ENCODE data around the gene NEMP1. TPM values are rescaled to one million over a fixed set of nuclear protein-coding genes. Genes with fewer than 3 reads are reported as not detected.
"Not testable (repeated sequence)": the region's sequence is repeated elsewhere in the genome, so short reads cannot be mapped to it uniquely, and the experiment has no call there.

NEMP1 gene
- total RNA-seq, 4 donors from 2014 or later, result 7.0 to 9.2 (median 7.9) TPM

- WGBS, 2 donors, result 0 to 1% methylated on average over 14 of the region's 14 CpGs
- intact Hi-C loops (cut with DNase I; ENCODE audit: low total_unique reads), result no loop called here
- peak overlapping the region; percentile 36 for H3K4me3 ChIP-seq (ENCODE audit: low read depth, poor library complexity, severe bottlenecking)
- DNase-seq (ENCODE audit: low spot score in 2 of 2), result peak in 1 of 2 donors; percentile 94
- TF ChIP-seq CTCF (IDR thresholded peaks at IDR 0.05) (no peak), POLR2A (IDR thresholded peaks at IDR 0.05) (no peak)
These were observed 8.0 kb upstream of the NEMP1 start for GRCh38 chr12:57086493-57087009.

GRCh38 chr12:57085999-57086492 lies 7.5 kb upstream of the NEMP1 start:
- peak in 1 of 2 donors; percentile 90 for DNase-seq (ENCODE audit: low spot score in 2 of 2)

GRCh38 chr12:57080855-57081254 lies 2.3 kb upstream of the NEMP1 start:
- intact Hi-C loops (cut with DNase I; ENCODE audit: low total_unique reads), result no loop called here
- WGBS, 2 donors, result 96 to 100% methylated on average over 1 of the region's 1 CpG
- TF ChIP-seq CTCF (IDR thresholded peaks at IDR 0.05) (no peak), POLR2A (IDR thresholded peaks at IDR 0.05) (no peak)
- H3K4me3 ChIP-seq (ENCODE audit: low read depth, poor library complexity, severe bottlenecking), result no peak overlapping the region
- DNase-seq (ENCODE audit: low spot score in 2 of 2), result no peak

More at GRCh38 chr12:57085999-57086492, 7.5 kb upstream of the NEMP1 start:
- intact Hi-C loops (cut with DNase I; ENCODE audit: low total_unique reads), result no loop called here
- TF ChIP-seq CTCF (IDR thresholded peaks at IDR 0.05) (no peak), POLR2A (IDR thresholded peaks at IDR 0.05) (no peak)
- WGBS, 2 donors, result 4 to 5% methylated on average over 12 of the region's 12 CpGs
- H3K4me3 ChIP-seq (ENCODE audit: low read depth, poor library complexity, severe bottlenecking), result no peak overlapping the region

GRCh38 chr12:57079821-57080220 lies 1.2 kb upstream of the NEMP1 start:
- intact Hi-C loops (cut with DNase I; ENCODE audit: low total_unique reads), result no loop called here
- TF ChIP-seq CTCF (IDR thresholded peaks at IDR 0.05) (no peak), POLR2A (IDR thresholded peaks at IDR 0.05) (no peak)
- no peak for DNase-seq (ENCODE audit: low spot score in 2 of 2)
- no peak overlapping the region for H3K4me3 ChIP-seq (ENCODE audit: low read depth, poor library complexity, severe bottlenecking)
- WGBS, 2 donors, result 54 to 67% methylated on average over 1 of the region's 1 CpG

- not testable (repeated sequence) for H3K4me3 ChIP-seq (ENCODE audit: low read depth, poor library complexity, severe bottlenecking); DNase-seq (ENCODE audit: low spot score in 2 of 2)
- intact Hi-C loops (cut with DNase I; ENCODE audit: low total_unique reads), result loop anchor here (2.0 kb wide), 1 partner anchor 109 kb away; no protein-coding TSS in a partner anchor
- WGBS, 2 donors, result 80 to 82% methylated on average over 6 of the region's 6 CpGs
These were observed 4.8 kb downstream of the NEMP1 start for GRCh38 chr12:57073566-57074450.

- no peak overlapping the region for H3K4me3 ChIP-seq (ENCODE audit: low read depth, poor library complexity, severe bottlenecking)
- intact Hi-C loops (cut with DNase I; ENCODE audit: low total_unique reads), result loop anchor here (2.0 kb wide), 1 partner anchor 110 kb away; no protein-coding TSS in a partner anchor
- WGBS, 2 donors, result 42 to 51% methylated on average over 2 of the region's 2 CpGs
- no peak for DNase-seq (ENCODE audit: low spot score in 2 of 2)
- TF ChIP-seq CTCF (IDR thresholded peaks at IDR 0.05) (no peak), POLR2A (IDR thresholded peaks at IDR 0.05) (no peak)
These were observed 5.9 kb downstream of the NEMP1 start for GRCh38 chr12:57072661-57073060.
